ENCODE results near the gene PTGS1. TPM values are rescaled to one million over a fixed set of nuclear protein-coding genes. Genes with fewer than 3 reads are reported as not detected.

The PTGS1 gene
- total and polyA plus RNA-seq, 9 of the 15 experiments (the other 6 are each of a cell fraction or from before 2014, with no cell fraction given): 3.4 to 12.9 (median 5.3) TPM

- Histone ChIP-seq H3K27ac (ENCODE audit: extremely low read depth, low read depth, low read length) (no peak overlapping the region), H3K79me2 (ENCODE audit: control insufficient read depth, insufficient read depth, low read length) (no peaks in the 10 kb centered on the region), H3K4me3 (no peak overlapping the region), H3K9me3 (replicated peaks; ENCODE audit: control insufficient read depth, insufficient read depth, low read depth, low read length) (no peaks in the 10 kb centered on the region; the same call in 1 of the 2 replicates), H3K9ac (ENCODE audit: insufficient read depth in 1 of 2, low read depth in 2 of 2, low read length in 2 of 2) (no peak overlapping the region), H3K4me1 (replicated peaks in 1 of 2; ENCODE audit: control insufficient read depth in 2 of 2, insufficient read depth in 2 of 2, low read length in 2 of 2) (peaks cover 3 to 17% of the 10 kb centered on the region in 2 experiments; a peak in 4 of 5 replicates), H3K9me1 (ENCODE audit: control insufficient read depth, insufficient read depth, low read length) (no peaks in the 10 kb centered on the region), H4K20me1 (replicated peaks; ENCODE audit: control insufficient read depth, insufficient read depth, low read length) (no peaks in the 10 kb centered on the region), H3K4me2 (ENCODE audit: insufficient read depth, low read length) (no peak overlapping the region), H3K27me3 (ENCODE audit: control insufficient read depth in 2 of 2, insufficient read depth in 2 of 2, low read length in 2 of 2) (no peaks in the 10 kb centered on the region), H3K36me3 (ENCODE audit: control insufficient read depth, insufficient read depth, low read length) (no peaks in the 10 kb centered on the region), H2AFZ (ENCODE audit: low read depth, low read length) (no peak overlapping the region)
- ChIA-PET POLR2A (no interaction called here), CTCF (ENCODE audit: low intra/inter-chr PET ratio) (no interaction called here)
- DNase-seq (ENCODE audit: extremely low read depth in 1 of 4, low spot score in 3 of 4): no peak
- no TSS peak for BruUV-seq (replicated peaks)
- TF ChIP-seq RBM25 (IDR thresholded peaks at IDR 0.05; ENCODE audit: low read depth, low read length, severe bottlenecking) (peak; percentile 22), FOXP4 (CRISPR knock-in tag; IDR thresholded peaks at IDR 0.05; ENCODE audit: borderline replicate concordance) (no peak), SMARCB1 (IDR thresholded peaks at IDR 0.05; ENCODE audit: insufficient read length, low read depth) (no peak)
- in situ Hi-C loops (cut with MboI) (no loop called here), intact Hi-C loops (cut with micrococcal nuclease) (no loop called here)
- no peak for ATAC-seq
- WGBS (ENCODE audit: insufficient coverage, low coverage, missing lambda C conversion rate): 37% methylated on average over 3 of the region's 3 CpGs
- FAIRE-seq: no peak
Measured at GRCh38 chr9:122402874-122403273, 32.0 kb downstream of the PTGS1 start.
